ENCODE data around the gene CTNND2. TPM values are rescaled to one million over a fixed set of nuclear protein-coding genes. Genes with fewer than 3 reads are reported as not detected.

The CTNND2 gene
- polyA plus RNA-seq, 1 donor from 2014 or later, result 67.0 TPM

DNA sequence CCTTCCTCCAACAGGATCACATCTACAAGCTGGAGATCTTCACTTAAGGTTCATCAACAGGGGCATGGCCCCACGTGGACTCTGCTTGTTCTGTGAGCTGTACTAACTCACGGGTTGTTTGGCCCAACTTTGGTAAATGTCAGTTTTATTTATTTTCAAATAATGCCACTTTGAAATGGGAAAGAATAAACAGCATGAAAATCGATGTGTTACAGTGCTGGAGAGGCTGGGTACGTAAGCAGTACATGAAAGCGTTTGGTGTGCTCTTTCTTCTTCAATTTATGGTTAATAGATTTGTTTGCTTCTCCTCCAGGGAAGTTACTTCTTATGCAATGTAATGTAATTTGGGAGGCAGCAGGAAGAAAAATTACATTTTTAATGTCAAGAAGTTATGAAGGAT, 753.3 kb downstream of the CTNND2 start:
- no peaks in the 10 kb centered on the region for H3K79me2 ChIP-seq (replicated peaks; ENCODE audit: insufficient read depth, low read length)
- H3K27me3 ChIP-seq (ENCODE audit: insufficient read depth, low read depth, low read length), result no peaks in the 10 kb centered on the region
- H4K20me1 ChIP-seq (ENCODE audit: insufficient read depth), result no peaks in the 10 kb centered on the region
- no peaks in the 10 kb centered on the region for H3K36me3 ChIP-seq (ENCODE audit: insufficient read depth, low read length)
- no peak overlapping the region for H2AFZ ChIP-seq (ENCODE audit: low read depth, low read length)
- no peak overlapping the region for H3K27ac ChIP-seq (ENCODE audit: low read length)
- H3F3A ChIP-seq (ENCODE audit: insufficient read depth, low read length, poor library complexity, severe bottlenecking), result no peaks in the 10 kb centered on the region
- TF ChIP-seq SMC3 (conservative IDR thresholded peaks at IDR 0.05; ENCODE audit: poor library complexity) (no peak), RAD21 (conservative IDR thresholded peaks at IDR 0.05) (no peak), POLR2AphosphoS5 (IDR thresholded peaks at IDR 0.05) (no peak), EP300 (conservative IDR thresholded peaks at IDR 0.05; ENCODE audit: poor library complexity, severe bottlenecking) (no peak), EZH2 (IDR thresholded peaks at IDR 0.05; ENCODE audit: borderline replicate concordance, insufficient read depth, low read length, poor library complexity, severe bottlenecking) (no peak), MXI1 (conservative IDR thresholded peaks at IDR 0.05; ENCODE audit: poor library complexity, severe bottlenecking) (no peak)
- TF ChIP-seq, protein P1, sequence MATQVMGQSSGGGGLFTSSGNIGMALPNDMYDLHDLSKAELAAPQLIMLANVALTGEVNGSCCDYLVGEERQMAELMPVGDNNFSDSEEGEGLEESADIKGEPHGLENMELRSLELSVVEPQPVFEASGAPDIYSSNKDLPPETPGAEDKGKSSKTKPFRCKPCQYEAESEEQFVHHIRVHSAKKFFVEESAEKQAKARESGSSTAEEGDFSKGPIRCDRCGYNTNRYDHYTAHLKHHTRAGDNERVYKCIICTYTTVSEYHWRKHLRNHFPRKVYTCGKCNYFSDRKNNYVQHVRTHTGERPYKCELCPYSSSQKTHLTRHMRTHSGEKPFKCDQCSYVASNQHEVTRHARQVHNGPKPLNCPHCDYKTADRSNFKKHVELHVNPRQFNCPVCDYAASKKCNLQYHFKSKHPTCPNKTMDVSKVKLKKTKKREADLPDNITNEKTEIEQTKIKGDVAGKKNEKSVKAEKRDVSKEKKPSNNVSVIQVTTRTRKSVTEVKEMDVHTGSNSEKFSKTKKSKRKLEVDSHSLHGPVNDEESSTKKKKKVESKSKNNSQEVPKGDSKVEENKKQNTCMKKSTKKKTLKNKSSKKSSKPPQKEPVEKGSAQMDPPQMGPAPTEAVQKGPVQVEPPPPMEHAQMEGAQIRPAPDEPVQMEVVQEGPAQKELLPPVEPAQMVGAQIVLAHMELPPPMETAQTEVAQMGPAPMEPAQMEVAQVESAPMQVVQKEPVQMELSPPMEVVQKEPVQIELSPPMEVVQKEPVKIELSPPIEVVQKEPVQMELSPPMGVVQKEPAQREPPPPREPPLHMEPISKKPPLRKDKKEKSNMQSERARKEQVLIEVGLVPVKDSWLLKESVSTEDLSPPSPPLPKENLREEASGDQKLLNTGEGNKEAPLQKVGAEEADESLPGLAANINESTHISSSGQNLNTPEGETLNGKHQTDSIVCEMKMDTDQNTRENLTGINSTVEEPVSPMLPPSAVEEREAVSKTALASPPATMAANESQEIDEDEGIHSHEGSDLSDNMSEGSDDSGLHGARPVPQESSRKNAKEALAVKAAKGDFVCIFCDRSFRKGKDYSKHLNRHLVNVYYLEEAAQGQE (IDR thresholded peaks at IDR 0.05; ENCODE audit: borderline replicate concordance), result no peak
- TF ChIP-seq, protein P2, sequence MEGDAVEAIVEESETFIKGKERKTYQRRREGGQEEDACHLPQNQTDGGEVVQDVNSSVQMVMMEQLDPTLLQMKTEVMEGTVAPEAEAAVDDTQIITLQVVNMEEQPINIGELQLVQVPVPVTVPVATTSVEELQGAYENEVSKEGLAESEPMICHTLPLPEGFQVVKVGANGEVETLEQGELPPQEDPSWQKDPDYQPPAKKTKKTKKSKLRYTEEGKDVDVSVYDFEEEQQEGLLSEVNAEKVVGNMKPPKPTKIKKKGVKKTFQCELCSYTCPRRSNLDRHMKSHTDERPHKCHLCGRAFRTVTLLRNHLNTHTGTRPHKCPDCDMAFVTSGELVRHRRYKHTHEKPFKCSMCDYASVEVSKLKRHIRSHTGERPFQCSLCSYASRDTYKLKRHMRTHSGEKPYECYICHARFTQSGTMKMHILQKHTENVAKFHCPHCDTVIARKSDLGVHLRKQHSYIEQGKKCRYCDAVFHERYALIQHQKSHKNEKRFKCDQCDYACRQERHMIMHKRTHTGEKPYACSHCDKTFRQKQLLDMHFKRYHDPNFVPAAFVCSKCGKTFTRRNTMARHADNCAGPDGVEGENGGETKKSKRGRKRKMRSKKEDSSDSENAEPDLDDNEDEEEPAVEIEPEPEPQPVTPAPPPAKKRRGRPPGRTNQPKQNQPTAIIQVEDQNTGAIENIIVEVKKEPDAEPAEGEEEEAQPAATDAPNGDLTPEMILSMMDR (IDR thresholded peaks at IDR 0.05; ENCODE audit: poor library complexity, severe bottlenecking), result no peak
- no peaks in the 10 kb centered on the region for H3K9me3 ChIP-seq (ENCODE audit: low read length)
- H3K4me2 ChIP-seq (ENCODE audit: low read length), result no peak overlapping the region
- H3K9me2 ChIP-seq (ENCODE audit: insufficient read depth, low read length), result no peaks in the 10 kb centered on the region
- no peak overlapping the region for H3K9ac ChIP-seq (ENCODE audit: low read length)
- no peak overlapping the region for H3K4me3 ChIP-seq (ENCODE audit: low read length)

DNA sequence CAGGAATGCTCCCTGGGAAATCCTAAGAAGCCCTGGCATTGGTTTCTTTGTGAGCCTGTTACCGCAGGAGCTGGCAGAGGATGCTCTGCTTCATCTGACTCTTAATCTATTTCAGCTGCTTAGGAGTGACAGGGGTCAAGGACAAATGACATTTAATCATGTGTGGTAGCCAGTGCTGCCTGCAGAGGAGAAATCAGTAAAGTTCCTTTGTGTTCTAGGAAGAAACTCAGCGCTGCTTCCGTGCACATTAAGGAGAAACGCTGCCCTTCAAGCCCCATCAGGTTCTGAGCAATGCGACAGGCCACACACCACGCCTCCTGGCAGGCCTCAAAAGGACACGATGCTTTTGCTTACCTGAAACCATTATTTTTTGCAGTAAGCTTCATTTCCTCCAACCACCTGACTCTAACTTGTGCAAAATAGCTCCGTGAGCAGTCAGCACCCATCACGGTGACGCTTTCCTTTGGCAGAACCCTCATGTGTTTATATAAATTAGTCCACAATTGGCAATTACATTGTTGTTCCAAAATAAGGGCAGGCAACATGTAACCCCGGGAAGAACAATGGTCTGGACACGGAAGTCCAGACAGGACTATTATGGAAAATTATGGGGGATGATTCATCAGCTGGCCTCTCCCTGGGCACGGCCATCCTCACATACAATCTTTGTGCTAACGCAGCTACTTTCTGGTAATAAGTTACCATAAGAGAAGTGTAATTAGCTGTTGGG, 755.3 kb downstream of the CTNND2 start:
- H3K9me3 ChIP-seq (ENCODE audit: low read length), result no peaks in the 10 kb centered on the region
- no peak overlapping the region for H3K27ac ChIP-seq (ENCODE audit: low read length)
- H2AFZ ChIP-seq (ENCODE audit: low read depth, low read length), result no peak overlapping the region
- H3K9me2 ChIP-seq (ENCODE audit: insufficient read depth, low read length), result no peaks in the 10 kb centered on the region
- H3K36me3 ChIP-seq (ENCODE audit: insufficient read depth, low read length), result no peaks in the 10 kb centered on the region
- H3K27me3 ChIP-seq (ENCODE audit: insufficient read depth, low read depth, low read length), result no peaks in the 10 kb centered on the region
- TF ChIP-seq EP300 (conservative IDR thresholded peaks at IDR 0.05; ENCODE audit: poor library complexity, severe bottlenecking) (no peak), MXI1 (conservative IDR thresholded peaks at IDR 0.05; ENCODE audit: poor library complexity, severe bottlenecking) (no peak), EZH2 (IDR thresholded peaks at IDR 0.05; ENCODE audit: borderline replicate concordance, insufficient read depth, low read length, poor library complexity, severe bottlenecking) (no peak), TAF1 (IDR thresholded peaks at IDR 0.05; ENCODE audit: low read depth) (no peak), RAD21 (conservative IDR thresholded peaks at IDR 0.05) (no peak), SMC3 (conservative IDR thresholded peaks at IDR 0.05; ENCODE audit: poor library complexity) (no peak), POLR2AphosphoS5 (IDR thresholded peaks at IDR 0.05) (no peak)
- TF ChIP-seq, protein P2 (IDR thresholded peaks at IDR 0.05; ENCODE audit: poor library complexity, severe bottlenecking), result no peak
- TF ChIP-seq, protein P1 (IDR thresholded peaks at IDR 0.05; ENCODE audit: borderline replicate concordance), result no peak
- no peaks in the 10 kb centered on the region for H4K20me1 ChIP-seq (ENCODE audit: insufficient read depth)
- no peaks in the 10 kb centered on the region for H3F3A ChIP-seq (ENCODE audit: insufficient read depth, low read length, poor library complexity, severe bottlenecking)
- no peak overlapping the region for H3K4me3 ChIP-seq (ENCODE audit: low read length)
- H3K4me2 ChIP-seq (ENCODE audit: low read length), result no peak overlapping the region
- H3K79me2 ChIP-seq (replicated peaks; ENCODE audit: insufficient read depth, low read length), result no peaks in the 10 kb centered on the region
- no peak overlapping the region for H3K9ac ChIP-seq (ENCODE audit: low read length)
